GM23248 (cell line): ENCODE measurements around the gene ABCB11.

ENCODE experiments used
- EZH2 ChIP-seq: fragments of 200-600 bp; sonication (generic); IDR thresholded peaks from 2 replicates; pipeline ENCODE4 v1.6.1; 2018; ENCODE audit warnings: antibody characterized with exemption, mild to moderate bottlenecking; ENCODE audit not compliant: insufficient read depth, poor library complexity, severe bottlenecking
- EZH2phosphoT487 ChIP-seq: fragments of 200-600 bp; sonication (generic); IDR thresholded peaks from 2 replicates; pipeline ENCODE4 v1.6.1; 2018; ENCODE audit warnings: antibody characterized with exemption, moderate library complexity, mild to moderate bottlenecking, low read depth; ENCODE audit not compliant: insufficient read depth

DNA sequence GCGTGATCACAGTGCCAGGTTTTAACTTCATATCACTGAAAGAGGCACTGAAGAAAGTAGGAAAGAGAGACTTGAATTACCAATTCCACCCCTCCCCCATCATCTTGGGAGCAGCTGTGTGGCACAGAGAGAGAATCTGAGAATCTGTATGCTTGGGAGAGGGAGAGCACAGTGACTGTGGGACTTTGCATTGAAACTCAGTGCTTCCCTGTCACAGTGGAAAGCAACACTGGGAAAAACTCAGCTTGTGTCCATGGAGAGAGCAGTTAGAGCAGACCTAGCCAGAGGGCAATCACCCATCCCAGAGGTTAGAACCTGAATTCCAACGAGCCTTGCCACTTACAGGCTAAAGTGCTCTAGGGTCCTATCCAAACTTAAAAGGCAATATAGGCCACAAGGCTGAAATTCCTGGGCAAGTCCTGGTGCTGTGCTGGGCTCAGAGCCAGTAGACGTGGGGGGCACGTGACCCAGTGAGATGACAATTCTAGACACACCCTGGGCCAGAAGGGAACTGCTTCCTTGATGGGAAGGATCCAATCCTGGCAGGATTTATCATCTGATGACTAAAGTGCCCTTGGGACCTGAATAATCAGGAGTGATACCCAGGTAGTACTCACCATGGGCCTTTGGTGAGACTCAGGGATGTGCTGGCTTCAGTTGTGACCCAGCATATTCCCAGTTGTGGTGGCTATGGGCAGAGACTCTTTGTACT, 15.5 kb upstream of the ABCB11 start:
- TF ChIP-seq EZH2: no peak
- TF ChIP-seq EZH2phosphoT487: no peak
